ENCODE measurements around the gene GPR156. TPM values are rescaled to one million over a fixed set of nuclear protein-coding genes. Genes with fewer than 3 reads are reported as not detected.

The GPR156 gene
- total RNA-seq, 1 experiment from 2014 or later = 0.15 TPM

DNA sequence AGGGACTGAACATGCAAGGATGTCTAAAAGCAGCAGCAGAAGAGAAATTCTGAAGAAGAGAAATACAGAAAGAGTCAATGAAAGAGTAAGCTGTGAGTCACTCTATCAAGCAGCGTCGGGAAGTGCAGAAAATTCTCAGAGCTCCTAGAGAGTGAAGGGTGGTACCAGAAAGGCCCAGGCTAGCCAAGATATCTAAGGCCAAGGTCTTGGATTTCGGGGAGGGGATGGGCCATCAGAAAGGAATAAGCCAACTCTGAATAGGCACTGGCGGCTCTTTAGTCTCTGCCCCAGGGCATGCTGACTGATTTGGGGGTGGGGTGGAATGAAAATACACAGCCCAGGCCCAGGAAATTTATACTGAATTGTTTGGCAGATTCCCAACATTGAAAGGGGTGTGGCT, 70.8 kb downstream of the GPR156 start:
- DNase-seq (ENCODE audit: low read depth, low spot score) (no peak), ATAC-seq (no peak)
- Histone ChIP-seq H3K27me3 (ENCODE audit: insufficient read depth, low read length) (no peaks in the 10 kb centered on the region), H3K4me3 (replicated peaks in 1 of 2; ENCODE audit: low read depth in 1 of 2, low read length in 2 of 2) (no peak overlapping the region), H2AFZ (ENCODE audit: low read depth, low read length, poor library complexity, severe bottlenecking) (no peak overlapping the region), H3K79me2 (ENCODE audit: insufficient read depth, low read length) (no peaks in the 10 kb centered on the region), H4K20me1 (ENCODE audit: insufficient read depth) (no peaks in the 10 kb centered on the region), H3K4me2 (ENCODE audit: low read length) (no peak overlapping the region), H3K36me3 (ENCODE audit: control insufficient read depth in 1 of 2, insufficient read depth in 2 of 2, low read length in 2 of 2) (no peaks in the 10 kb centered on the region), H3K9me2 (ENCODE audit: insufficient read depth) (no peaks in the 10 kb centered on the region), H3K4me1 (ENCODE audit: control insufficient read depth in 1 of 2, insufficient read depth in 2 of 2, low read length in 2 of 2) (no peaks in the 10 kb centered on the region), H3K9ac (ENCODE audit: low read length) (no peak overlapping the region), H3K27ac (ENCODE audit: low read depth, low read length) (no peak overlapping the region), H3K9me3 (ENCODE audit: control insufficient read depth in 1 of 2, insufficient read depth in 1 of 2, low read depth in 1 of 2, low read length in 2 of 2) (no peaks in the 10 kb centered on the region)
- ChIA-PET RAD21 (ENCODE audit: low non-redundant PET in 1 of 2, low total read pairs in 2 of 2, uncharacterized antibody in 2 of 2, unreplicated experiment in 2 of 2) (no interaction called here), POLR2A (no interaction called here), CTCF (interaction anchor here (1.5 kb wide), 1 partner anchor 345 kb away, joined by 3 read pairs; no protein-coding TSS in a partner anchor)
- TF ChIP-seq EZH2phosphoT487 (IDR thresholded peaks at IDR 0.05; ENCODE audit: borderline replicate concordance) = no peak
- TF ChIP-seq ZFX (IDR thresholded peaks at IDR 0.05) = no peak
- TF ChIP-seq ZNF274 (IDR thresholded peaks at IDR 0.05; ENCODE audit: low read depth, low read length) = no peak
- TF ChIP-seq CBX3 (IDR thresholded peaks at IDR 0.05; ENCODE audit: low read depth) = no peak
- TF ChIP-seq TCF7L2 (IDR thresholded peaks at IDR 0.05; ENCODE audit: borderline replicate concordance, extremely low read depth, insufficient read depth, insufficient read length) = no peak
- TF ChIP-seq FOSL1 (IDR thresholded peaks at IDR 0.05; ENCODE audit: low read depth) = no peak
- no peak for TF ChIP-seq ELF1 (IDR thresholded peaks at IDR 0.05; ENCODE audit: borderline replicate concordance, low read depth)
- TF ChIP-seq YY1 (IDR thresholded peaks at IDR 0.05; ENCODE audit: extremely low read depth, insufficient replicate concordance, low read depth, low read length) = no peak
- TF ChIP-seq SIN3A (IDR thresholded peaks at IDR 0.05; ENCODE audit: low read depth) = no peak
- TF ChIP-seq, protein P1, sequence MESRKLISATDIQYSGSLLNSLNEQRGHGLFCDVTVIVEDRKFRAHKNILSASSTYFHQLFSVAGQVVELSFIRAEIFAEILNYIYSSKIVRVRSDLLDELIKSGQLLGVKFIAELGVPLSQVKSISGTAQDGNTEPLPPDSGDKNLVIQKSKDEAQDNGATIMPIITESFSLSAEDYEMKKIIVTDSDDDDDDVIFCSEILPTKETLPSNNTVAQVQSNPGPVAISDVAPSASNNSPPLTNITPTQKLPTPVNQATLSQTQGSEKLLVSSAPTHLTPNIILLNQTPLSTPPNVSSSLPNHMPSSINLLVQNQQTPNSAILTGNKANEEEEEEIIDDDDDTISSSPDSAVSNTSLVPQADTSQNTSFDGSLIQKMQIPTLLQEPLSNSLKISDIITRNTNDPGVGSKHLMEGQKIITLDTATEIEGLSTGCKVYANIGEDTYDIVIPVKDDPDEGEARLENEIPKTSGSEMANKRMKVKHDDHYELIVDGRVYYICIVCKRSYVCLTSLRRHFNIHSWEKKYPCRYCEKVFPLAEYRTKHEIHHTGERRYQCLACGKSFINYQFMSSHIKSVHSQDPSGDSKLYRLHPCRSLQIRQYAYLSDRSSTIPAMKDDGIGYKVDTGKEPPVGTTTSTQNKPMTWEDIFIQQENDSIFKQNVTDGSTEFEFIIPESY (IDR thresholded peaks at IDR 0.05; ENCODE audit: extremely low read depth, insufficient replicate concordance, low read length) = no peak
- TF ChIP-seq, protein P2, sequence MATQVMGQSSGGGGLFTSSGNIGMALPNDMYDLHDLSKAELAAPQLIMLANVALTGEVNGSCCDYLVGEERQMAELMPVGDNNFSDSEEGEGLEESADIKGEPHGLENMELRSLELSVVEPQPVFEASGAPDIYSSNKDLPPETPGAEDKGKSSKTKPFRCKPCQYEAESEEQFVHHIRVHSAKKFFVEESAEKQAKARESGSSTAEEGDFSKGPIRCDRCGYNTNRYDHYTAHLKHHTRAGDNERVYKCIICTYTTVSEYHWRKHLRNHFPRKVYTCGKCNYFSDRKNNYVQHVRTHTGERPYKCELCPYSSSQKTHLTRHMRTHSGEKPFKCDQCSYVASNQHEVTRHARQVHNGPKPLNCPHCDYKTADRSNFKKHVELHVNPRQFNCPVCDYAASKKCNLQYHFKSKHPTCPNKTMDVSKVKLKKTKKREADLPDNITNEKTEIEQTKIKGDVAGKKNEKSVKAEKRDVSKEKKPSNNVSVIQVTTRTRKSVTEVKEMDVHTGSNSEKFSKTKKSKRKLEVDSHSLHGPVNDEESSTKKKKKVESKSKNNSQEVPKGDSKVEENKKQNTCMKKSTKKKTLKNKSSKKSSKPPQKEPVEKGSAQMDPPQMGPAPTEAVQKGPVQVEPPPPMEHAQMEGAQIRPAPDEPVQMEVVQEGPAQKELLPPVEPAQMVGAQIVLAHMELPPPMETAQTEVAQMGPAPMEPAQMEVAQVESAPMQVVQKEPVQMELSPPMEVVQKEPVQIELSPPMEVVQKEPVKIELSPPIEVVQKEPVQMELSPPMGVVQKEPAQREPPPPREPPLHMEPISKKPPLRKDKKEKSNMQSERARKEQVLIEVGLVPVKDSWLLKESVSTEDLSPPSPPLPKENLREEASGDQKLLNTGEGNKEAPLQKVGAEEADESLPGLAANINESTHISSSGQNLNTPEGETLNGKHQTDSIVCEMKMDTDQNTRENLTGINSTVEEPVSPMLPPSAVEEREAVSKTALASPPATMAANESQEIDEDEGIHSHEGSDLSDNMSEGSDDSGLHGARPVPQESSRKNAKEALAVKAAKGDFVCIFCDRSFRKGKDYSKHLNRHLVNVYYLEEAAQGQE (IDR thresholded peaks at IDR 0.05; ENCODE audit: low read depth) = no peak
- no peak for TF ChIP-seq SRF (IDR thresholded peaks at IDR 0.05; ENCODE audit: low read depth)
- TF ChIP-seq RAD21 (IDR thresholded peaks at IDR 0.05; ENCODE audit: low read depth) = no peak
- TF ChIP-seq EZH2 (IDR thresholded peaks at IDR 0.05) = no peak
- intact Hi-C loops (cut with micrococcal nuclease) = no loop called here
- no TSS peak for BruUV-seq (replicated peaks)
